Germinal center (tissue), 1 donor: ENCODE data around the gene VAT1.
"Not testable (repeated sequence)": the region's sequence is repeated elsewhere in the genome, so short reads cannot be mapped to it uniquely, and the experiment has no call there.

Source experiments
- DNase-seq: peaks from one replicate; pipeline ENCODE4 v3.0.0; 2012; ENCODE audit warnings: mixed read lengths, low spot score

Gene VAT1

GRCh38 chr17:43006639-43007551 lies 15.3 kb downstream of the VAT1 start, which contains the start of gene IFI35:
Gene IFI35 (plus strand): TSS chr17:43006784. CDS start chr17:43006948, 164 bp downstream.
- peak; percentile 83 for DNase-seq

- no peak for DNase-seq
Observed at GRCh38 chr17:43003542-43004172, 18.5 kb downstream of the VAT1 start.

- not testable (repeated sequence) for DNase-seq
Observed at GRCh38 chr17:43000894-43001293, 21.3 kb downstream of the VAT1 start.

GRCh38 chr17:42999003-42999525 lies 23.1 kb downstream of the VAT1 start:
- no peak for DNase-seq

- peak; percentile 94 for DNase-seq
Observed at GRCh38 chr17:42997984-42998938, 23.9 kb downstream of the VAT1 start, which contains the start of gene RPL27. Gene RPL27 (plus strand): TSS chr17:42998419. CDS start chr17:42998751, 332 bp downstream.

GRCh38 chr17:42997390-42997983 lies 24.7 kb downstream of the VAT1 start:
- DNase-seq: no peak

- not testable (repeated sequence) for DNase-seq
Observed at GRCh38 chr17:42993913-42994312, 28.3 kb downstream of the VAT1 start.

- no peak for DNase-seq
Observed at GRCh38 chr17:42992872-42993271, 29.3 kb downstream of the VAT1 start.

- no peak for DNase-seq
Observed at GRCh38 chr17:42991471-42991870, 30.7 kb downstream of the VAT1 start.

GRCh38 chr17:42989726-42990652 lies 32.2 kb downstream of the VAT1 start:
- DNase-seq: no peak

- DNase-seq: no peak
Observed at GRCh38 chr17:42989141-42989540, 33.0 kb downstream of the VAT1 start.

- DNase-seq: peak; percentile 76
Observed at GRCh38 chr17:42985225-42985624, 37.0 kb downstream of the VAT1 start.

- DNase-seq: no peak
Observed at GRCh38 chr17:42982266-42982665, 39.9 kb downstream of the VAT1 start.

- DNase-seq: peak; percentile 79
Observed at GRCh38 chr17:42980766-42981397, 41.3 kb downstream of the VAT1 start.

GRCh38 chr17:42980274-42980765 lies 41.9 kb downstream of the VAT1 start, which contains the start of gene RUNDC1:
Gene RUNDC1 (plus strand): TSS chr17:42980565. CDS start chr17:42980577, 12 bp downstream.
- DNase-seq: peak; percentile 95

- peak; percentile 55 for DNase-seq
Observed at GRCh38 chr17:42979511-42980273, 42.5 kb downstream of the VAT1 start, which contains the start of gene PTGES3L. Gene PTGES3L (minus strand): TSS chr17:42980080. CDS start chr17:42980053, 27 bp downstream.

GRCh38 chr17:42975701-42976100 lies 46.5 kb downstream of the VAT1 start:
- DNase-seq: not testable (repeated sequence)

GRCh38 chr17:42975265-42975664 lies 46.9 kb downstream of the VAT1 start:
- no peak for DNase-seq
